ENCODE data around the gene PDE6C. TPM values are rescaled to one million over a fixed set of nuclear protein-coding genes. Genes with fewer than 3 reads are reported as not detected.

PDE6C gene
- total RNA-seq, 2 donors from 2014 or later, result not detected

- Histone ChIP-seq H3K27me3 (no peaks in the 10 kb centered on the region), H3K4me3 (no peak overlapping the region), H3K27ac (no peak overlapping the region), H3K4me1 (no peaks in the 10 kb centered on the region), H3K36me3 (no peaks in the 10 kb centered on the region), H3K9me3 (no peaks in the 10 kb centered on the region), H3K9ac (ENCODE audit: low read depth in 2 of 2, low read length in 2 of 2) (no peak overlapping the region)
- DNase-seq, result no peak
- intact Hi-C loops (cut with DNase I), result no loop called here
- TF ChIP-seq CTCF (IDR thresholded peaks at IDR 0.05), result no peak
Observed at GRCh38 chr10:93594518-93594917, 17.8 kb upstream of the PDE6C start.

- intact Hi-C loops (cut with DNase I), result no loop called here
- no peak overlapping the region for H3K4me3 ChIP-seq
- TF ChIP-seq CTCF (IDR thresholded peaks at IDR 0.05), result no peak
Observed at GRCh38 chr10:93595378-93596161, 16.8 kb upstream of the PDE6C start.

GRCh38 chr10:93596539-93596938 lies 15.8 kb upstream of the PDE6C start:
- H3K9ac ChIP-seq (ENCODE audit: low read depth in 2 of 2, low read length in 2 of 2), result no peak overlapping the region
- H3K27me3 ChIP-seq, result peaks cover 5% of the 10 kb centered on the region
- intact Hi-C loops (cut with DNase I), result no loop called here
- no peaks in the 10 kb centered on the region for H3K36me3 ChIP-seq
- no peaks in the 10 kb centered on the region for H3K9me3 ChIP-seq
- no peak for TF ChIP-seq CTCF (IDR thresholded peaks at IDR 0.05)
- no peak overlapping the region for H3K4me3 ChIP-seq
- no peak for DNase-seq
- H3K27ac ChIP-seq, result no peak overlapping the region
- H3K4me1 ChIP-seq, result no peaks in the 10 kb centered on the region

More at GRCh38 chr10:93595378-93596161, 16.8 kb upstream of the PDE6C start:
- H3K9me3 ChIP-seq, result no peaks in the 10 kb centered on the region
- H3K27me3 ChIP-seq, result no peaks in the 10 kb centered on the region
- no peaks in the 10 kb centered on the region for H3K4me1 ChIP-seq
- H3K36me3 ChIP-seq, result no peaks in the 10 kb centered on the region
- DNase-seq, result no peak
- no peak overlapping the region for H3K9ac ChIP-seq (ENCODE audit: low read depth in 2 of 2, low read length in 2 of 2)
- H3K27ac ChIP-seq, result no peak overlapping the region

- no peak for DNase-seq
- intact Hi-C loops (cut with DNase I), result no loop called here
- no peak for TF ChIP-seq CTCF (IDR thresholded peaks at IDR 0.05)
- H3K27ac ChIP-seq, result no peak overlapping the region
- H3K27me3 ChIP-seq, result peaks cover 9% of the 10 kb centered on the region
- no peaks in the 10 kb centered on the region for H3K9me3 ChIP-seq
- H3K36me3 ChIP-seq, result no peaks in the 10 kb centered on the region
- H3K4me3 ChIP-seq, result no peak overlapping the region
- no peak overlapping the region for H3K9ac ChIP-seq (ENCODE audit: low read depth in 2 of 2, low read length in 2 of 2)
- no peaks in the 10 kb centered on the region for H3K4me1 ChIP-seq
Observed at GRCh38 chr10:93597075-93597599, 15.2 kb upstream of the PDE6C start.

GRCh38 chr10:93598157-93598556 lies 14.2 kb upstream of the PDE6C start:
- no peak overlapping the region for H3K27ac ChIP-seq
- no peaks in the 10 kb centered on the region for H3K36me3 ChIP-seq
- H3K4me1 ChIP-seq, result no peaks in the 10 kb centered on the region
- H3K9ac ChIP-seq (ENCODE audit: low read depth in 2 of 2, low read length in 2 of 2), result no peak overlapping the region
- peaks cover 9% of the 10 kb centered on the region for H3K27me3 ChIP-seq
- DNase-seq, result no peak
- H3K9me3 ChIP-seq, result no peaks in the 10 kb centered on the region
- intact Hi-C loops (cut with DNase I), result no loop called here
- H3K4me3 ChIP-seq, result no peak overlapping the region
- TF ChIP-seq CTCF (IDR thresholded peaks at IDR 0.05), result no peak

Measured in colonic mucosa (tissue), 4 donors.